WERI-Rb-1 (cell line): Measurements from ENCODE around the gene PTBP3.

ENCODE experiments used
- DNase-seq: peaks from one replicate; pipeline ENCODE4 v3.0.0-alpha.2; 2020
- H3K27ac ChIP-seq: fragments of 250-450 bp; sonication (Bioruptor Pico); 2 replicates; pipeline ENCODE4 v1.5.1; 2020; ENCODE audit warnings: mild to moderate bottlenecking, moderate library complexity
- H3K27me3 ChIP-seq: fragments of 250-450 bp; sonication (Bioruptor Pico); 2 replicates; pipeline ENCODE4 v1.5.1; 2021; ENCODE audit warnings: mild to moderate bottlenecking, low read depth, moderate library complexity; ENCODE audit not compliant: insufficient read depth, severe bottlenecking
- H3K36me3 ChIP-seq: fragments of 250-450 bp; sonication (Bioruptor Pico); 2 replicates; pipeline ENCODE4 v1.5.1; 2020; ENCODE audit warnings: mild to moderate bottlenecking, moderate library complexity
- H3K4me3 ChIP-seq: 2 replicates; pipeline ENCODE4 v1.5.1; 2011; ENCODE audit warnings: low read depth, mild to moderate bottlenecking, control low read depth, low read length
- H3K9me3 ChIP-seq: fragments of 250-450 bp; sonication (Bioruptor Pico); 2 replicates; pipeline ENCODE4 v1.5.1; 2021; ENCODE audit warnings: mild to moderate bottlenecking, moderate library complexity; ENCODE audit not compliant: severe bottlenecking
- TF ChIP-seq, protein P1 (sequence below): IDR thresholded peaks from 2 replicates; pipeline ENCODE4 v1.5.1; 2011; ENCODE audit warnings: low read depth, mild to moderate bottlenecking, control low read depth, inconsistent platforms, low read length

PTBP3 gene

DNA sequence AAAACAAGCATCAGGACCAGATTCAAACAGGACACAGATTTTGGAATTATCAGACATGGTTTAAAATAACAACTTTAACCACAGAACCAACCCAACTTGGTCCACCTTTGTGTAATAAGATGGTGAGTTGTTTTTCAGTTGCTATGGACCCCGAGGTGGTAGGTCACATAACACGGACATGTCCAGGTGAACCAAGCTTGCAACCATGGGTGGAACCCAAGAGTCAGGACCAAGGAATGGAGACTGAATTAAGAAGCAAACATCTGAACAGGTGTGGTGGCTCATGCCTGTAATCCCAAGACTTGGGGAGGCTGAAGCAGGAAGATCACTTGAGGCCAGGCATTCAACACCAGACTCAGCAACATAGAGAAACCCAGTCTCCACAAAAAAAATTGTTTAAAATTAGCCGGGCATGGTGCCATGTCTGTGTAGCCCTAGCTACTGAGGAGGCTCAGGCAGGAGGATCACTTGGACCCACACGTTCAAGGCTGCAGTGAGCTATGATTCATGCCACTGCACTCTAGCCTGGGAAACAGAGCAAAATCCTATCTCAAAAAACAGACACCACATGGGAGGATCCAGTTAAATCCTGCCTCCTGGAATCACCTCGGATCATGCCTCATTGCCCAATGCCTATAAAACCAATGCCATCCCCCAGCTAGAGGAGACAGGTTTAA lies 10.6 kb downstream of the PTBP3 start:
- Histone ChIP-seq H3K9me3 (no peaks in the 10 kb centered on the region), H3K4me3 (no peak overlapping the region), H3K27ac (no peak overlapping the region), H3K27me3 (no peaks in the 10 kb centered on the region), H3K36me3 (peaks cover 9% of the 10 kb centered on the region; the same call in 1 of the 2 replicates)
- no peak for DNase-seq
- TF ChIP-seq, protein P1, sequence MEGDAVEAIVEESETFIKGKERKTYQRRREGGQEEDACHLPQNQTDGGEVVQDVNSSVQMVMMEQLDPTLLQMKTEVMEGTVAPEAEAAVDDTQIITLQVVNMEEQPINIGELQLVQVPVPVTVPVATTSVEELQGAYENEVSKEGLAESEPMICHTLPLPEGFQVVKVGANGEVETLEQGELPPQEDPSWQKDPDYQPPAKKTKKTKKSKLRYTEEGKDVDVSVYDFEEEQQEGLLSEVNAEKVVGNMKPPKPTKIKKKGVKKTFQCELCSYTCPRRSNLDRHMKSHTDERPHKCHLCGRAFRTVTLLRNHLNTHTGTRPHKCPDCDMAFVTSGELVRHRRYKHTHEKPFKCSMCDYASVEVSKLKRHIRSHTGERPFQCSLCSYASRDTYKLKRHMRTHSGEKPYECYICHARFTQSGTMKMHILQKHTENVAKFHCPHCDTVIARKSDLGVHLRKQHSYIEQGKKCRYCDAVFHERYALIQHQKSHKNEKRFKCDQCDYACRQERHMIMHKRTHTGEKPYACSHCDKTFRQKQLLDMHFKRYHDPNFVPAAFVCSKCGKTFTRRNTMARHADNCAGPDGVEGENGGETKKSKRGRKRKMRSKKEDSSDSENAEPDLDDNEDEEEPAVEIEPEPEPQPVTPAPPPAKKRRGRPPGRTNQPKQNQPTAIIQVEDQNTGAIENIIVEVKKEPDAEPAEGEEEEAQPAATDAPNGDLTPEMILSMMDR = no peak

DNA sequence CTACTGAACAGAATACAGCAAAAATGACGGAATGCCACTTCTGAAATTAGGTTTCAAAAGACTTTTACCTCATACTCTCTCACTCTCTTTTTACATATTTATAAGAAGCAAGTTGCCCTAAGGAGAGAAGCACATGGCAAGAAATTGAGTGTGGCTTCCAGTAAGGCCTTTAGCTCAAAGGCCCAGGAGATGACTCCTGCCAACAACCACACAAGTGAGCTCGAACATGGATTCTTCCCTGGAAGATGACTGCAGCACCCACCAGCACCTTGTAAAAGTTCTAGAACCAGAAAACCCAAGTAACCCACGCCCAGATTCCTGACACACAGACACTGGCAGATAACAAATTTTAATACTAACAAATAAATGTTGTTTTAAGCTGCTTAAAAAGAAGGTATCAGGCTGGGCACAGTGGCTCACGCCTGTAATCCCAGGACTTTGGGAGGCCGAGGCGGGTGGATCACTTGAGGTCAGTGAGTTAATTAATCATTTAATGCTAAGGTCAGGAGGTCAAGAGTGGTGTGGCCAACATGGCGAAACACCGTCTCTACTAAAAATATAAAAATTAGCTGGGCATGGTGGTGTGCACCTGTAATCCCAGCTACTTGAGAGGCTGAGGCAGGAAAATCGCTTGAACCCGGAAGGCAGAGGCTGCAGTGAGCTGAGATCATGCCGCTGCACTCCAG lies 17.0 kb downstream of the PTBP3 start:
- Histone ChIP-seq H3K27me3 (no peaks in the 10 kb centered on the region), H3K36me3 (0 out of 2 replicates have a peak, but pooled peaks cover 3% of the 10 kb centered on the region), H3K9me3 (no peaks in the 10 kb centered on the region), H3K4me3 (no peak overlapping the region), H3K27ac (peak overlapping the region; percentile 36)
- DNase-seq = peak; percentile 47
- TF ChIP-seq, protein P1 = no peak

DNA sequence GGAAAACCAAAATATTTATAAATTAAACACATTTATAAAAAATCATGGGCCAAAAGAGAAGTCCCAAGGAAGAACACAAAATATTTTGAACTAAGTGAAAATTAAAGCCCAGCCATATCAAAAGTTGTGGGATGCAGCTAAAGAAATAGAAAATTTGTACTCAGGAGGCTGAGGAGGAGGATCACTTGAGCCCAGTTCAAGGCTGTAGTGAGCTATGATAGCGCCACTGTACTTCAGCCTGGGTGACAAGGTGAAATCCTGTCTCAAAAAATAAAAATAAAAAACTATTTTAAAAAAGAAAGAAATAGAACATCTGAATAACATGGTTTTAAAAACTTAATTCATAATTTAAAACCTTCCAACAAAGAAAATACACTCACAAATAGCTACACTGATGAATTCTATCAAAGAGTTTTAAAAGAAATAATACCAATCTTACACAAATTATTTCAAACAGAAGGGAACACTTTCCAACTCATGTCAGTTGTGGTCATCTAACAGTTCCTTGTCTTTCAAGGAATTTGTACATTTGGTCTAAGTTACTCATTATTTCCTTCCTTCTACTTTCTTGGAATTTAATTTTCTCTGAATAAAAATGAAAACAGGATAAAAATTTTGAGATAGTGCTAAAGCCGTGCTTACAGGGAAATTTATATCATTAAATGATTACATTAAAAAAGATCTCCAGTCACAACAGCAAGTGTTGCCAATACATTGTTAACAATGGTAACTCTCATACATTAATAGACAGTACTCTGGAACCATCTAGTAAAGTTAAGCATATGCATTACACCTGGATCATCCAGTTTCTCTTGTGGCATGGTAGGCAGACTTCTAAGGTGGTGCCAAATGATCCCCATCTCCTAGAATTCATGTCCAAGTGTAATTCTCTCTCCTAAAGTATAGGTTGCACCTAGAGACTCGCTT lies 17.8 kb downstream of the PTBP3 start:
- DNase-seq = no peak
- Histone ChIP-seq H3K4me3 (no peak overlapping the region), H3K27me3 (no peaks in the 10 kb centered on the region), H3K36me3 (0 out of 2 replicates have a peak, but pooled peaks cover 3% of the 10 kb centered on the region), H3K9me3 (no peaks in the 10 kb centered on the region), H3K27ac (peak overlapping the region; percentile 36)
- TF ChIP-seq, protein P1 = no peak

DNA sequence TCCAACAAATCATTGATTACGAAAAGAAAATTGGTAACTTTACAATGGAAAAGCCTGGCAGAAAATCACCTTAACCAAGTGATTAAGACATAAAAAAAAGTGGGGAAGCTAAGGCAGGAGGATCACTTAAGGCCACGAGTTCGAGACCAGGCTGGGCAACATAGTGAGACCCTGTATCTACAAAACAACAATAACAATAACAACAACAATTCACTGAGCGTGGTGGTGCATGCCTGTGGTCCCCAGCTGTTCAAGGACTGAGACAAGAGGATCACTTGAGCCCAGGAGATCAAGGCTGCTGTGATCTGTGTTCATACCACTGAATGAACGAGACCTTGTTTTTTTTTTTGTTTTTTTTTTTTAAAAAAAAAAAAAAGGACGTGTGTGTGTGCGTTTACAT lies 21.3 kb downstream of the PTBP3 start:
- no peak for DNase-seq
- Histone ChIP-seq H3K4me3 (no peak overlapping the region), H3K9me3 (no peaks in the 10 kb centered on the region), H3K36me3 (no peaks in the 10 kb centered on the region), H3K27me3 (no peaks in the 10 kb centered on the region), H3K27ac (peak overlapping the region; percentile 92)
- TF ChIP-seq, protein P1 = no peak

DNA sequence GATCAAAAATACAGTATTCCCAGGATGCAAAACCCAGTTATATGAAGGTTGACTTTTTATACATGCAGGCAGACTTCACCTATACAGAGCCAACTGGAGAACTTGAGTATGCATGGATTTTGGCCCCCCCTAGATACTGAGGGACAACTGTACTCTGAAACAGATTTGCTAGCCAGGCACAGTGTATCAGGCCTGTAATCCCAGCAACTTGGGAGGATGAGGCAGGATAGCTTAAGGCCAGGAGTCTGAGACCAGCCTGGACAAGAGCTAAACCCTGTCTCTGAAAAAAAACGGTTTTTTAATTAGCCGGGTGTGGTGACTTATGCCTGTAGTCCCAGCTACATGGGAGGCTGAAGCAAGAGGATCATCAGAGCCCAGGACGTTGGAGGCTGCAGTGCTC lies 21.9 kb downstream of the PTBP3 start:
- Histone ChIP-seq H3K27me3 (no peaks in the 10 kb centered on the region), H3K9me3 (no peaks in the 10 kb centered on the region), H3K27ac (peak overlapping the region; percentile 92), H3K36me3 (no peaks in the 10 kb centered on the region), H3K4me3 (peak overlapping the region; percentile 39)
- peak; percentile 92 for DNase-seq
- TF ChIP-seq, protein P1 = no peak
